RPMI8226 (cell line): Measurements from ENCODE around the gene KCNJ14.

Source experiments
- DNase-seq: peaks from one replicate; pipeline ENCODE4 v3.0.0-alpha.2; 2015

KCNJ14 gene

GRCh38 chr19:48509467-48510194, 54.3 kb downstream of the KCNJ14 start:
- DNase-seq, result no peak

- peak; percentile 58 for DNase-seq
These were observed 55.3 kb downstream of the KCNJ14 start for GRCh38 chr19:48510421-48511268.

- no peak for DNase-seq
These were observed 56.0 kb downstream of the KCNJ14 start for GRCh38 chr19:48511321-48511731.

GRCh38 chr19:48511800-48512503, 56.6 kb downstream of the KCNJ14 start, which contains the start of gene LMTK3:
TSS of gene LMTK3 (minus strand) at chr19:48511835. CDS start at chr19:48511576, 259 bp downstream.
- no peak for DNase-seq

- DNase-seq, result no peak
These were observed 57.3 kb downstream of the KCNJ14 start for GRCh38 chr19:48512504-48513288.

- peak; percentile 78 for DNase-seq
These were observed 58.1 kb downstream of the KCNJ14 start for GRCh38 chr19:48513289-48514122.

GRCh38 chr19:48514123-48514458, 58.7 kb downstream of the KCNJ14 start:
- DNase-seq, result no peak

GRCh38 chr19:48516536-48516935, 61.2 kb downstream of the KCNJ14 start:
- DNase-seq, result no peak
